Skeletal muscle tissue (tissue), 4 donors: ENCODE results near the gene SLC37A3. TPM values are rescaled to one million over a fixed set of nuclear protein-coding genes. Genes with fewer than 3 reads are reported as not detected.

ENCODE experiments used
- H3K27ac ChIP-seq: one replicate; pipeline ENCODE4 v1.7.0; 2013; ENCODE audit warnings: mild to moderate bottlenecking, low read depth, low read length, inconsistent platforms
- H3K27me3 ChIP-seq, 3 donors: one replicate each; pipeline ENCODE4 v1.7.0; 2013; ENCODE audit warnings: low read length in 3 of 3; ENCODE audit not compliant: control insufficient read depth in 3 of 3, insufficient read depth in 3 of 3
- H3K36me3 ChIP-seq, 3 donors: one replicate each; pipeline ENCODE4 v1.7.0; 2013; ENCODE audit warnings: low read length in 3 of 3; ENCODE audit not compliant: control insufficient read depth in 3 of 3, insufficient read depth in 3 of 3
- H3K4me1 ChIP-seq, 3 donors: one replicate each; pipeline ENCODE4 v1.7.0; 2013; ENCODE audit warnings: low read length in 3 of 3, mild to moderate bottlenecking in 3 of 3; ENCODE audit not compliant: control insufficient read depth in 3 of 3, insufficient read depth in 3 of 3
- H3K4me3 ChIP-seq, 3 donors: one replicate each; pipeline ENCODE4 v1.7.0; 2013; ENCODE audit warnings: low read length in 3 of 3
- H3K9ac ChIP-seq, 3 donors: one replicate each; pipeline ENCODE4 v1.7.0; 2013; ENCODE audit warnings: low read length in 3 of 3, mild to moderate bottlenecking in 3 of 3, moderate library complexity in 2 of 3, low read depth in 1 of 3
- H3K9me3 ChIP-seq, 3 donors: one replicate each; pipeline ENCODE4 v1.7.0; 2013; ENCODE audit warnings: low read length in 3 of 3; ENCODE audit not compliant: control insufficient read depth in 3 of 3
- total RNA-seq: library from RNA; depleted of rRNA; stranded (reverse); fragments of >200 nt; gene quantifications from one replicate; pipeline ENCODE4 v1.2.3, GENCODE V29; 2014
- donor health status: Osteomylitis.

Gene SLC37A3
- total RNA-seq, 1 donor from 2014 or later, result 73.6 TPM

GRCh38 chr7:140300243-140301136, 97.8 kb downstream of the SLC37A3 start:
- Histone ChIP-seq H3K27me3 (no peaks in the 10 kb centered on the region), H3K9ac (no peak overlapping the region), H3K9me3 (no peaks in the 10 kb centered on the region), H3K36me3 (no peaks in the 10 kb centered on the region), H3K4me1 (no peaks in the 10 kb centered on the region), H3K27ac (no peak overlapping the region), H3K4me3 (no peak overlapping the region)

- no peaks in the 10 kb centered on the region for H3K4me1 ChIP-seq
- H3K9ac ChIP-seq, result no peak overlapping the region
- no peaks in the 10 kb centered on the region for H3K36me3 ChIP-seq
- no peak overlapping the region for H3K4me3 ChIP-seq
- no peak overlapping the region for H3K27ac ChIP-seq
- H3K9me3 ChIP-seq, result no peaks in the 10 kb centered on the region
- no peaks in the 10 kb centered on the region for H3K27me3 ChIP-seq
Observed at GRCh38 chr7:140298213-140298612, 100.1 kb downstream of the SLC37A3 start.

GRCh38 chr7:140297192-140297591, 101.1 kb downstream of the SLC37A3 start:
- no peak overlapping the region for H3K9ac ChIP-seq
- no peaks in the 10 kb centered on the region for H3K36me3 ChIP-seq
- H3K27ac ChIP-seq, result no peak overlapping the region
- H3K9me3 ChIP-seq, result no peaks in the 10 kb centered on the region
- H3K4me3 ChIP-seq, result no peak overlapping the region
- H3K27me3 ChIP-seq, result no peaks in the 10 kb centered on the region
- no peaks in the 10 kb centered on the region for H3K4me1 ChIP-seq

DNA sequence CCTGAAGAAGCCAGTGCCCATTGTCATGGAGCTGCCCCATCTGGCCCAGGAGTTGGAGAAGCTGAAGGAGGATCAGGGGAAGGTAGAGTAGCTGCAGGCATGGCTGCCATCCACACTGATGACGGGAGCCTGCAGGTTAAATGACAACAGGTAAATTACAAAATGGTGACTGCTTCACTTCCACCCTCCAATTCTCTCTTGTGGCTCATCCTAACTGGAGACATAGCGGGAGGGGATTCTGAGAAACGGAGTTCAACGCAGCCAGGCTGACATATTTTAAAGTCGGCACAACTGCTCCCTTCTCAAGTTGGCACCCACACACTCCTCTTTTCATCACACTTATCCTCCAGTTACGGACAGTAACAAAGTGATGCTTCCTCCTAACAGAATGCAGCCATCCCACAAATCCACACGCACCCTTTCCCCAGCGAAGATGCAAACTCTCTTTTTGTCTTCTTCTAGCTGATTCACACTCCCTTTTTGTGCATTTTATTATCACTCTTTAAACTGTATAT, 103.0 kb downstream of the SLC37A3 start:
- H3K36me3 ChIP-seq, result no peaks in the 10 kb centered on the region
- H3K4me3 ChIP-seq, result no peak overlapping the region
- no peak overlapping the region for H3K27ac ChIP-seq
- no peaks in the 10 kb centered on the region for H3K4me1 ChIP-seq
- no peaks in the 10 kb centered on the region for H3K9me3 ChIP-seq
- H3K27me3 ChIP-seq, result no peaks in the 10 kb centered on the region
- H3K9ac ChIP-seq, result no peak overlapping the region

DNA sequence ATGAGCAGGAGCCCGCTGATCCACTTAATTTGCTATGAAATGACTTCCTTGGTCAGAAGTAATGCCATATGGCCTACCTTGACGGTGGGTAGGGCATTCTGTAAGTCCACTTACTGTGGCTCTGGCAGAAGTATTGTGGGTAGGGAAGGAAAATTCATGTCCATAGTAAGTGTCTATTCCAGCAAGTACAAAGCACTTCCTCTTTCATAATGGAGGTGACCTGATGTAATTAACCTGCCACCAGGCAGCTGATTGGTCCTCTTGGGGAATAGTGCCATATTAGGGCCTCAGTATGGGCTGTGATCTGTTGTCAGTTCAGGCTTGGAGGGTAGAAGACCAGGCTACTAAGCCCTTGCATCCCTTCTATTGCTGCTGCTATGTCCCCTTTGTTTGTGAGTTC, 103.9 kb downstream of the SLC37A3 start:
- no peak overlapping the region for H3K27ac ChIP-seq
- H3K9me3 ChIP-seq, result no peaks in the 10 kb centered on the region
- no peaks in the 10 kb centered on the region for H3K36me3 ChIP-seq

GRCh38 chr7:140292438-140292837, 105.9 kb downstream of the SLC37A3 start:
- Histone ChIP-seq H3K27me3 (no peaks in the 10 kb centered on the region), H3K36me3 (no peaks in the 10 kb centered on the region)

More for the DNA sequence above, 103.9 kb downstream of the SLC37A3 start:
- Histone ChIP-seq H3K4me3 (no peak overlapping the region), H3K9ac (no peak overlapping the region), H3K4me1 (no peaks in the 10 kb centered on the region), H3K27me3 (no peaks in the 10 kb centered on the region)

GRCh38 chr7:140289804-140290203, 108.5 kb downstream of the SLC37A3 start:
- Histone ChIP-seq H3K27ac (no peak overlapping the region), H3K4me1 (no peaks in the 10 kb centered on the region), H3K27me3 (no peaks in the 10 kb centered on the region), H3K9me3 (no peaks in the 10 kb centered on the region), H3K9ac (no peak overlapping the region), H3K36me3 (no peaks in the 10 kb centered on the region), H3K4me3 (no peak overlapping the region)

More at GRCh38 chr7:140292438-140292837, 105.9 kb downstream of the SLC37A3 start:
- Histone ChIP-seq H3K9me3 (no peaks in the 10 kb centered on the region), H3K4me3 (no peak overlapping the region), H3K27ac (no peak overlapping the region), H3K9ac (no peak overlapping the region), H3K4me1 (no peaks in the 10 kb centered on the region)

DNA sequence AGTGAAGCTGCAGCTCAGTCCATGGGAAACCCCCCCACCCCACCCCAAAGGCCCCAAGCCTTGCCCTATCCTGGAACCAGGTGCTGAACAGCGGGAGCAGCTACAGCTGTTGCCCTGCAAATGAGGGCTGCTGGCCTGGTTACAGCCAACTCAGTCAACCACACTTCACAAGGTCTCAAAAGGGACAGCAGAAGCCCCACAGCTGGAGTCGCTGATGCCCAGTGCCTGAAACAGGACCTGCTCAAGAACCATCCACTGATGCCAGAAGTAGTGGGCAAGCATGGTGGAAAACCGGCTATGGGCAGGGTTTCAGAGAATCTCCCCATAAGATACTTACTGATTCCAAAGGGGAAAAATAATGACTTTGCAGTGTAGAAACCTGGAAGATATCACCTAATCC, 110.3 kb downstream of the SLC37A3 start:
- Histone ChIP-seq H3K27me3 (no peaks in the 10 kb centered on the region), H3K9me3 (no peaks in the 10 kb centered on the region), H3K4me3 (no peak overlapping the region), H3K36me3 (no peaks in the 10 kb centered on the region), H3K9ac (no peak overlapping the region), H3K27ac (no peak overlapping the region), H3K4me1 (no peaks in the 10 kb centered on the region)

GRCh38 chr7:140285938-140286337, 112.4 kb downstream of the SLC37A3 start:
- Histone ChIP-seq H3K9me3 (no peaks in the 10 kb centered on the region), H3K4me3 (no peak overlapping the region), H3K27ac (no peak overlapping the region), H3K27me3 (no peaks in the 10 kb centered on the region), H3K9ac (no peak overlapping the region), H3K4me1 (no peaks in the 10 kb centered on the region), H3K36me3 (no peaks in the 10 kb centered on the region)

GRCh38 chr7:140284062-140284461, 114.3 kb downstream of the SLC37A3 start:
- H3K9me3 ChIP-seq, result no peaks in the 10 kb centered on the region
- no peak overlapping the region for H3K4me3 ChIP-seq
- no peaks in the 10 kb centered on the region for H3K36me3 ChIP-seq
- no peaks in the 10 kb centered on the region for H3K27me3 ChIP-seq
- H3K4me1 ChIP-seq, result no peaks in the 10 kb centered on the region
- H3K9ac ChIP-seq, result no peak overlapping the region
- no peak overlapping the region for H3K27ac ChIP-seq
